Measurements from ENCODE around the gene PDE4D. TPM values are rescaled to one million over a fixed set of nuclear protein-coding genes. Genes with fewer than 3 reads are reported as not detected.

PDE4D gene
- total RNA-seq, 4 donors from 2014 or later, result 15.9 to 66.3 (median 48.7) TPM

GRCh38 chr5:59178482-59178881, 715.0 kb downstream of the PDE4D start:
- TF ChIP-seq POLR2A (IDR thresholded peaks at IDR 0.05) (no peak), CTCF (IDR thresholded peaks at IDR 0.05) (no peak), EP300 (IDR thresholded peaks at IDR 0.05) (no peak)
- WGBS, 2 donors, result 94% methylated on average over 1 of the region's 1 CpG
- no peaks in the 10 kb centered on the region for H3K36me3 ChIP-seq

GRCh38 chr5:59178071-59178470, 715.5 kb downstream of the PDE4D start:
- no peak overlapping the region for H3K27ac ChIP-seq
- DNase-seq (ENCODE audit: low spot score in 2 of 2), result no peak
- no peaks in the 10 kb centered on the region for H3K36me3 ChIP-seq
- H3K4me3 ChIP-seq, result no peak overlapping the region
- WGBS, 2 donors, result 64 to 70% methylated on average over 2 of the region's 2 CpGs
- no peaks in the 10 kb centered on the region for H3K9me3 ChIP-seq
- H3K27me3 ChIP-seq, result no peaks in the 10 kb centered on the region
- no peak for TF ChIP-seq CTCF (IDR thresholded peaks at IDR 0.05)
- no peak for TF ChIP-seq POLR2A (IDR thresholded peaks at IDR 0.05)
- TF ChIP-seq EP300 (IDR thresholded peaks at IDR 0.05), result no peak
- no peaks in the 10 kb centered on the region for H3K4me1 ChIP-seq

More at GRCh38 chr5:59178482-59178881, 715.0 kb downstream of the PDE4D start:
- Histone ChIP-seq H3K9me3 (no peaks in the 10 kb centered on the region), H3K27ac (no peak overlapping the region), H3K4me1 (no peaks in the 10 kb centered on the region), H3K4me3 (no peak overlapping the region), H3K27me3 (no peaks in the 10 kb centered on the region)
- no peak for DNase-seq (ENCODE audit: low spot score in 2 of 2)

- Histone ChIP-seq H3K27ac (no peak overlapping the region), H3K4me3 (no peak overlapping the region), H3K36me3 (no peaks in the 10 kb centered on the region), H3K4me1 (no peaks in the 10 kb centered on the region), H3K27me3 (no peaks in the 10 kb centered on the region), H3K9me3 (no peaks in the 10 kb centered on the region)
- no peak for DNase-seq (ENCODE audit: low spot score in 2 of 2)
- TF ChIP-seq EP300 (IDR thresholded peaks at IDR 0.05), result no peak
- no peak for TF ChIP-seq POLR2A (IDR thresholded peaks at IDR 0.05)
- no peak for TF ChIP-seq CTCF (IDR thresholded peaks at IDR 0.05)
- 84 to 90% methylated on average over 3 of the region's 3 CpGs for WGBS, 2 donors
Observed at GRCh38 chr5:59177644-59178043, 715.9 kb downstream of the PDE4D start.

- Histone ChIP-seq H3K27ac (no peak overlapping the region), H3K4me3 (no peak overlapping the region), H3K27me3 (no peaks in the 10 kb centered on the region), H3K36me3 (no peaks in the 10 kb centered on the region), H3K9me3 (no peaks in the 10 kb centered on the region), H3K4me1 (no peaks in the 10 kb centered on the region)
- DNase-seq (ENCODE audit: low spot score in 2 of 2), result peak in 1 of 2 donors; percentile 25
- TF ChIP-seq CTCF (IDR thresholded peaks at IDR 0.05) (peak; percentile 66 to 73 (median 68)), POLR2A (IDR thresholded peaks at IDR 0.05) (no peak), EP300 (IDR thresholded peaks at IDR 0.05) (no peak)
- 44 to 50% methylated on average over 5 of the region's 5 CpGs for WGBS, 2 donors
Observed at GRCh38 chr5:59174248-59174844, 719.2 kb downstream of the PDE4D start.

GRCh38 chr5:59173578-59173977, 719.9 kb downstream of the PDE4D start:
- Histone ChIP-seq H3K27ac (no peak overlapping the region), H3K4me1 (peaks cover 0 to under 1% (median 0%) of the 10 kb centered on the region in 4 donors), H3K4me3 (no peak overlapping the region), H3K9me3 (no peaks in the 10 kb centered on the region), H3K27me3 (no peaks in the 10 kb centered on the region), H3K36me3 (no peaks in the 10 kb centered on the region)
- no peak for DNase-seq (ENCODE audit: low spot score in 2 of 2)
- WGBS, 2 donors, result 69 to 80% methylated on average over 1 of the region's 1 CpG
- TF ChIP-seq EP300 (IDR thresholded peaks at IDR 0.05) (no peak), POLR2A (IDR thresholded peaks at IDR 0.05) (no peak), CTCF (IDR thresholded peaks at IDR 0.05) (no peak)

All from tibial nerve (tissue), 4 donors.